GM19238 (cell line): Measurements from ENCODE around the gene ZNF282.

Experiments used
- DNase-seq: peaks from one replicate; pipeline ENCODE4 v3.0.0; 2011; ENCODE audit warnings: low spot score; ENCODE audit not compliant: insufficient read length

Gene ZNF282

DNA sequence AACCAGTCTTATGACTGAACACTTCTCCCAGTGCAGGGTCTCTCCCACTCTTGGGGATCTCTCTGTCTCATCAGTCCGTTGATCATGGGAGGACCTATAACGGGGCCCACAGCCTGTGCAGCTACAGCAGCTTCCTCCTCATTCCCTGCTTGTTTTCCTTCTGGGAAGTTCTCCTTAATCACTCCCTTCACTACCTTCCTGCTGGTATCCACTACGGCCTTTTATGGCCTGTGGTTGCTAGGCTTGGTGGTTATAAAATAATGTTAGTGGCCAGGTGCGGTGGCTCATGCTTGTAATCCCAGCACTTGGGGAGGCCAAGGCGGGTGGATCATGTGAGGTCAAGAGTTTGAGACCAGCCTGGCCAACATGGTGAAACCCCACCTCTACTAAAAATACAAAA lies 3.5 kb upstream of the ZNF282 start:
- DNase-seq, result no peak

DNA sequence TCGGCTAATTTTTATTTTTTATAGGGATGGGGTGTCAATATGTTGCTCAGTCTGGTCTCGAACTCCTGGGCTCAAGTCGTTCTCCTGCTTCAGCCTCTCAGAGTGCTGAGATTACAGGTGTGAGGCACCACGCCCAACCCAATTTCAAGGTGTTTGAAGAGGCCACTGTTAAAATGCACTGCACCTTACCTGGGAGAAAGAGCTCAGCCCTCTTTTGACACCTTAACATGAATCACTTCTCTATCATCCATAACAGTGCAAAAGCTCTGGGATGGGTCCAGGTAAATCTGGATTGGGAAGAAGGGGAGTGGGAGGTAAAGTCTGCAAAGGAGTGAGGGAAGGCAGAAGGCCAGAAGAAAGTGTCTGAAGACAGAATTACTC lies 557 bp upstream of the ZNF282 start:
- no peak for DNase-seq

GRCh38 chr7:149196151-149196704 lies 882 bp downstream of the ZNF282 start:
- DNase-seq, result peak; percentile 16

GRCh38 chr7:149196705-149197171 lies 1.4 kb downstream of the ZNF282 start:
- DNase-seq, result peak; percentile 24

DNA sequence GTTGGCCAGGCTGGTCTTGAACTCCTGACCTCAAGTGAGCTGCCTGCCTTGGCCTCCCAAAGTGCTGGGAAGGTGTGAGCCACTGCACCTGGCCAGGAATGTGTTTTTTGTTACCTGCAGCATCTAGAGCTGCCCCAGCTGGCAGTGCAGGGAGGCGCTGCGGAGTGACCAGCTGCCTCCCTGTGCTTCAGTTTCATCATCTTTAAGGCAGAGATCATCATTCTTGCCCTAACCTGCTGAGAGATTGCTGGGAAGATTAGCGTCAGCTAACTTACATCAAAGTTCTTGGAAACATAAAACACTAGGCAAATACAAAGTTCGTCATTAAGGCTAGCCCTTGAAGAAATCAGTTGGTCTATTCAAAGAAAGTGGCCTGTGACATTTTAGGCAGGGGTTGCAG lies 2.3 kb downstream of the ZNF282 start:
- no peak for DNase-seq

DNA sequence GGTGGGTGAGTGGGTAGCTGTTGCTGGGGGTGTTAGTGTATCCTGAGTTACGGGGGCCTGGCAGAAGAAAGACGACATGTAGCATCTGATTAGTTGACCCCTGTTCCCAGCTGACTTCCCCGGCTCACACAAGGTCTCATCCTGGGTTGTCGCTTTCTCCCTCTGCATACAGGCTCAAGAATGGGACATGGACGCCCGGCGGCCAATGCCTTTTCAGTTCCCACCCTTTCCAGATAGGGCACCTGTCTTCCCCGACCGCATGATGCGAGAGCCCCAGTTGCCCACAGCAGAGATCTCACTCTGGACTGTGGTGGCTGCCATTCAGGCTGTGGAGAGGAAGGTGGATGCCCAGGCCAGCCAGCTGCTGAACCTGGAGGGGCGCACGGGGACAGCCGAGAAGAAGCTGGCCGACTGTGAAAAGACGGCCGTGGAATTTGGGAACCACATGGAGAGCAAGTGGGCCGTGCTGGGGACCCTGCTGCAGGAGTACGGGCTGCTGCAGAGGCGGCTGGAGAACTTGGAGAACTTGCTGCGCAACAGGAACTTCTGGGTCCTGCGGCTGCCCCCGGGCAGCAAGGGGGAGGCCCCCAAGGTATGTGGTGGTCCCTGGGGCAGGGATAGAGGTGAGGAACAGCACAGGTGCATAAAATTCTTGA lies 2.9 kb downstream of the ZNF282 start:
- no peak for DNase-seq

DNA sequence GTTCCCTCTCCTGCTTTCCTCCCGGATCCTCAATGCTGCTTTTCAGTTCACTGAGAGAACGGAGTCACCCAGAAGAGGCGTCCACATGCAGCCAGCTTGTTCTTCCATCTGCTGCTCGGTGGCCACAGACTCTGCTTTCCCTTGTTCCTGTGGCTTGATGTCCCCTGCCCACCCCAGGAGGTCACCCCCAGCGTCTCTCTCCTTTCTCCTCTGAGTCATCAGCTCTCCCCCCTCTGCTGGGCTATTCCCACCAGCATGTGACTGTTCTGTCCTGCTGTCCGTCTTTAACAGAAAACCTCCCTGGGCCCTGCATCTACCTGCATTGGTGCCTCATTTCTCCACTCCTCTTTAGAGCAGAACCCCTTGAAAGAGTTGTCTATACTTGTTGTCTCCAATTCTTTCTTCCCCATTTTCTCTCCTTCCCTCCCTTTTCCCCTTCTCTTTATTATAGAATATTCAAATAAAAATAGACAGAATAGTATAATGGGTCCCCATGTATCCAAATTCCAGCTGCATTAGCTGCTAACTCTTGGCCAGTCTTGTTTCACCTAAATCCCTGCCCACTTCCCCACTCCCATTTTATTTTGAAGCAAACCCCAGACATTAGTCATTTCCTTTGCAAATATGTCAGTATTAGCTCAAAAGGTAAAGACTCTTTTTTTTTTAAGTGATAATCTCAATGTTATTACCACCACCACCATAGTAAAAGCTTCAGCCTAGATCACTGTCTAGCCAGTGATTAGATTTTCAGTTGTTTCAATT lies 4.1 kb downstream of the ZNF282 start:
- DNase-seq, result no peak

DNA sequence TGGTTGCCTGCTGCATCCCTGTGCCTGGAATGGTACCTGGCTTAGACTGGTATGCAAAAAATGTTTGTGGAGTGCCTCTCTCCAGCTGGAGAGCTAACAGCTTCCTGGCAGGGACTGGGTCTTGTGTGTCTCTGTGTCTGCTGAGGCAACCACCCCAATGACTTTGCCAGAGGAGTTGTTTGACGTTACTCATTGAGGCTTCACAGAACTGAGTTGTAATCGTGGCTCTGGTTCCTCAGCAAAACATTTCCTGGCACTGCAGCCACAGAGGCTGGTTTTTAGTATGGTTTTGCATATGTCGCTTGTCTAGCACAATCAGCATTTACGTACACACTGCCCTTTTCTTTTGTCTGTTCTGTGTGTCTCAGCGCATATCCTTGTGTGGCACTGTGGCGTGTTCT lies 7.5 kb downstream of the ZNF282 start:
- DNase-seq, result no peak

- no peak for DNase-seq
Observed at GRCh38 chr7:149205690-149206381, 10.5 kb downstream of the ZNF282 start.

GRCh38 chr7:149207324-149208035 lies 12.1 kb downstream of the ZNF282 start:
- no peak for DNase-seq

GRCh38 chr7:149209518-149210269 lies 14.3 kb downstream of the ZNF282 start:
- DNase-seq, result peak; percentile 33

- no peak for DNase-seq
Observed at GRCh38 chr7:149210551-149210950, 15.2 kb downstream of the ZNF282 start.

DNA sequence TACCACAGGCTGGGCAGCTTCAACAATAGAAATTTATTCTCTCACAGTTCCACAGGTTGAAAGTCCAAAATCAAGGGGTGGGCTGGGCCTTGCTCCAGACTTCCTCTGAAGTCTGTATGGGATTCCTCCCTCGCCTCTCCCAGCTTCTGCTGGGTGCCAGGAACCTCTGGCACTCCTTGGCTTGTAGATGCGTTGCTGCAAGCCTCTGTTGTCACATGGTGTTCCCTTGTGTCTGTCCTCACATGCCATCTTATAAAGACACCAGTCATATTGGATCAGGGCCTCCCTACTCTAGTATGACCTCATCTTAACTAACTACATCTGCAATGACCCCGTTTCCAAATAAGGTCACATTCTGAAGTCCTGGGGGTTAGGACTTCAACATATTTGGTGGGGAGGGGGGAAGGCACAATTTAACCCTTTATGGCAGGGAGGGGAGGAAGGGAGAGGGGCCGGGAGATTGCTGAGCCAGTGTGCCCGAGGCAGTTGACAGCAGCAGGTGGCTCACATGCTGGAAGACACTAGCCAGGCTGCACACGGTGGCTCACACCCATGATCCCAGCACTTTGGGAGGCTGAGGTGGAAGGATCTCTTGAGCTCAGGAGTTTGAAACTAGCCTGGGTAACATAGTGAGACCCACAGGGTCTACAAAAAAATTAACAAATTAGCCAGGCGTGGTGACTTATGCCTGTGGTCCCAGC lies 18.8 kb downstream of the ZNF282 start:
- no peak for DNase-seq

- no peak for DNase-seq
Observed at GRCh38 chr7:149216402-149216801, 21.1 kb downstream of the ZNF282 start.

GRCh38 chr7:149217570-149217969 lies 22.2 kb downstream of the ZNF282 start:
- no peak for DNase-seq

DNA sequence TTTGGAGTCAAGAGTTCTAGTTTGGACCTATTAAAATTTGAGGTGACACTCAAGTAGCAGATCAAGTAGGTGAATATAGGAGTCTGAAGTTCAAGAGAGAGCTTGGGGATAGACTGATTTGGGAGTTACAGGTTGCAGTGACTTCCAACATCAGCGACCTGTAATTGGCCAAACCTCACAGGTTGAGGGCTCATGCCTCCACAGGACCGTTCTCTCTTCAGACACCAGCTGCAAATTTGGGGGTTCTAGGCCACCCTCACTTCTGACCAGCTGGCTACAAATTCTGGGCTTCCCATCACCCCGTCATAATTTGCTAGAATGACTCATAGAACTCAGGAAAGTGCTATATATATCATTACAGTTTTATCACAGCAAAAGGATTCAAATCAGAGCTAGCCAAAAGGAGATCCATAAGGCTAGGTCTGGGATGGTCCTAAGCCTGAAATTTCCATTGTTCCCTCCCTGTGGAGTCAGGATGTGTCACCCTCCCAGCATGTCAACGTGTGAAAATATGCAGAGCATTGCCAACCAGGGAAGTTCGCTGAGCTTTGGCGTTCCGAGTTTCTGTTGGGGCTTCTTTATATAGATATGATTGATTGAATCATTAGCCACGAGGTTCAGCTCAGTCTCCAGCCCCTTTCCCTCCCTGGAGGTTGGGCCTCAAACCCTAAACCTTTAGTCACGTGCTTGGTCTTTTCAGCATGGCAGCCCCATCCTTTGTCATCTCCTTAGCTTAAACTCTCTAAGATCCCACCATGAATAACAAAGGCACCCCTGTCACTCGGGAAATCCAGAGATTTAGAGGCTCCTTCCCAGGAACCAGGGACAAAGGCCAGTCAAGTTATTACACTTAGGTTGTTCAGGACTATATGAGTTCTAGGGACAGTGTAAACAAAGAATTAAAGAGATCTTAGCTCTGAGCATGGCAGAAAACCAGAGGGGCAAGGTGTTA lies 23.4 kb downstream of the ZNF282 start:
- no peak for DNase-seq

DNA sequence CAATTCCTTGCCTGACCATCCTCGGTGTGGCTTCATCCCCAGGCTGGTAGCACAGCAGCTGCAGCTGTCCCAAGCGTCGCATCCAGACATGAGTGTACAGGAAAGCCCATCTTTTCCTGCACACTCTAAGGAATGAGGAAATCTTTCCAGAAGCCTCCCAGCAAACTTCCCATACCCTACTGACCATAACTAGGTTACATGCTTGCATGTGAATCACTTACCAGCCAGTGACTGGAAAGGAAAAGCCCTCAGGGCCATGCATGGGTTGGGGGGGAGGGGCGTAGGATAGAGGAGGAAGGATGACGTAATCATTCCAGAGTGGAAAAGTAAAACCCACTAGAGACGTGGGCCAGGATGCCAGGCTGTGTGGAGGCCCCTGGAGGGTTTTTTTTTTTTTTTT lies 25.2 kb downstream of the ZNF282 start:
- DNase-seq, result no peak

GRCh38 chr7:149223176-149223575 lies 27.8 kb downstream of the ZNF282 start:
- DNase-seq, result no peak

GRCh38 chr7:149223761-149224160 lies 28.4 kb downstream of the ZNF282 start:
- no peak for DNase-seq
